ENCODE data around the gene PYCR2.

DNA sequence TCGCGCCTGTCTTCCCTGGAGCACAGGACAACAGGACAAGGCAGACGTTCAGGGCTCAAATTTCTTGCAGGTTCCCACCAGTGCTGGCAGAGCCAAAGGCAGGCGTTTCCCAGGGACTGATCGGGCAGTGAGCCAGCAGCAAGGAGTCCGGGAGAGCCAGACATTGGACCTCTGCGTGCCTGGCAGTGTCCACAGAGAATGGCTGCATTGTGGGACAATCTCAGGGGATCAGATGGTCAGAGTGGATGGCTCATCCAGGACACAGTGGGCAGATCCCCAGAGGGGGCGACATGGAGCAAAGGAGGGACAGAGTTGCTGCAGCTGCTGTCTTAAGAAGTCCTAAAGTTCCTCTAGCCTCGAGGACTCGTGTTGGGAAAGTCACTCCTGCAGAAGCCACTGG, 46.5 kb downstream of the PYCR2 start:
- TF ChIP-seq POLR2A (IDR thresholded peaks at IDR 0.05; ENCODE audit: control extremely low read depth in 1 of 2, low read depth in 2 of 2, low read length in 2 of 2) (no peak), SP1 (IDR thresholded peaks at IDR 0.05; ENCODE audit: low read depth, low read length) (no peak)
- TF ChIP-seq, protein P1, sequence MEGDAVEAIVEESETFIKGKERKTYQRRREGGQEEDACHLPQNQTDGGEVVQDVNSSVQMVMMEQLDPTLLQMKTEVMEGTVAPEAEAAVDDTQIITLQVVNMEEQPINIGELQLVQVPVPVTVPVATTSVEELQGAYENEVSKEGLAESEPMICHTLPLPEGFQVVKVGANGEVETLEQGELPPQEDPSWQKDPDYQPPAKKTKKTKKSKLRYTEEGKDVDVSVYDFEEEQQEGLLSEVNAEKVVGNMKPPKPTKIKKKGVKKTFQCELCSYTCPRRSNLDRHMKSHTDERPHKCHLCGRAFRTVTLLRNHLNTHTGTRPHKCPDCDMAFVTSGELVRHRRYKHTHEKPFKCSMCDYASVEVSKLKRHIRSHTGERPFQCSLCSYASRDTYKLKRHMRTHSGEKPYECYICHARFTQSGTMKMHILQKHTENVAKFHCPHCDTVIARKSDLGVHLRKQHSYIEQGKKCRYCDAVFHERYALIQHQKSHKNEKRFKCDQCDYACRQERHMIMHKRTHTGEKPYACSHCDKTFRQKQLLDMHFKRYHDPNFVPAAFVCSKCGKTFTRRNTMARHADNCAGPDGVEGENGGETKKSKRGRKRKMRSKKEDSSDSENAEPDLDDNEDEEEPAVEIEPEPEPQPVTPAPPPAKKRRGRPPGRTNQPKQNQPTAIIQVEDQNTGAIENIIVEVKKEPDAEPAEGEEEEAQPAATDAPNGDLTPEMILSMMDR (IDR thresholded peaks at IDR 0.05; ENCODE audit: control extremely low read depth in 1 of 3, insufficient read depth in 1 of 3, low read depth in 1 of 3, low read length in 3 of 3), result peak; percentile 71 to 83 (median 77)
- TF ChIP-seq, protein P2, sequence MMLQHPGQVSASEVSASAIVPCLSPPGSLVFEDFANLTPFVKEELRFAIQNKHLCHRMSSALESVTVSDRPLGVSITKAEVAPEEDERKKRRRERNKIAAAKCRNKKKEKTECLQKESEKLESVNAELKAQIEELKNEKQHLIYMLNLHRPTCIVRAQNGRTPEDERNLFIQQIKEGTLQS (IDR thresholded peaks at IDR 0.05; ENCODE audit: insufficient read depth, low read depth, low read length), result no peak
